ENCODE results near the gene MACROD1.
"Not testable (repeated sequence)": the region's sequence is repeated elsewhere in the genome, so short reads cannot be mapped to it uniquely, and the experiment has no call there.

GRCh38 chr11:63973912-63974258 is 192.0 kb downstream of the MACROD1 start:
- not testable (repeated sequence) for TF ChIP-seq BRCA1 (IDR thresholded peaks at IDR 0.05; ENCODE audit: low read depth, low read length); POLR2AphosphoS5 (IDR thresholded peaks at IDR 0.05; ENCODE audit: low read length); NFYB (IDR thresholded peaks at IDR 0.05; ENCODE audit: insufficient read depth, low read depth, low read length); NFIC (IDR thresholded peaks at IDR 0.05; ENCODE audit: low read depth, low read length); POLR2A (IDR thresholded peaks at IDR 0.05; ENCODE audit: low read depth, low read length); RAD21 (IDR thresholded peaks at IDR 0.05; ENCODE audit: insufficient read depth, low read depth, low read length); ZBTB33 (IDR thresholded peaks at IDR 0.05); ELK1 (IDR thresholded peaks at IDR 0.05; ENCODE audit: low read depth, low read length); E4F1 (IDR thresholded peaks at IDR 0.05; ENCODE audit: borderline replicate concordance, partially characterized antibody)

Data from GM12878 (cell line).